Loucy (cell line): ENCODE results near the gene SIPA1L3.
"Not testable (repeated sequence)": the region's sequence is repeated elsewhere in the genome, so short reads cannot be mapped to it uniquely, and the experiment has no call there.

Experiments
- H2AFZ ChIP-seq: fragments of 200-600 bp; sonication (generic); 2 replicates; pipeline ENCODE4 v1.6.0; 2016; ENCODE audit warnings: antibody characterized with exemption, mild to moderate bottlenecking, low read length, moderate library complexity
- H3F3A ChIP-seq: fragments of 200-600 bp; 2 replicates; pipeline ENCODE4 v1.6.0; 2016; ENCODE audit warnings: antibody characterized with exemption, low read depth, mild to moderate bottlenecking
- H3K27me3 ChIP-seq: fragments of 200-600 bp; sonication (generic); 2 replicates; pipeline ENCODE4 v1.6.1; 2014; ENCODE audit warnings: low read length, mild to moderate bottlenecking; ENCODE audit not compliant: insufficient read depth, poor library complexity, severe bottlenecking
- H3K36me3 ChIP-seq: fragments of 200-600 bp; sonication (generic); 2 replicates; pipeline ENCODE4 v1.6.1; 2016; ENCODE audit warnings: low read length; ENCODE audit not compliant: insufficient read depth
- H3K4me1 ChIP-seq: fragments of 200-600 bp; sonication (generic); 2 replicates; pipeline ENCODE4 v1.5.1; 2014; ENCODE audit warnings: low read length, mild to moderate bottlenecking; ENCODE audit not compliant: insufficient read depth, poor library complexity, severe bottlenecking
- H3K4me2 ChIP-seq: fragments of 200-600 bp; sonication (generic); 2 replicates; pipeline ENCODE4 v1.6.0; 2014; ENCODE audit warnings: antibody characterized with exemption, low read length, low read depth, mild to moderate bottlenecking; ENCODE audit not compliant: poor library complexity, severe bottlenecking
- H3K4me3 ChIP-seq: fragments of 200-600 bp; sonication (generic); 2 replicates; pipeline ENCODE4 v1.5.1; 2014; ENCODE audit warnings: low read length, mild to moderate bottlenecking, mixed read lengths; ENCODE audit not compliant: poor library complexity, severe bottlenecking
- H3K79me2 ChIP-seq: fragments of 200-600 bp; sonication (generic); 2 replicates; pipeline ENCODE4 v1.6.1; 2014; ENCODE audit warnings: low read length; ENCODE audit not compliant: insufficient read depth
- H3K9ac ChIP-seq: fragments of 200-600 bp; sonication (generic); 2 replicates; pipeline ENCODE4 v1.6.0; 2014; ENCODE audit warnings: mild to moderate bottlenecking, low read depth, low read length, moderate library complexity; ENCODE audit not compliant: poor library complexity, severe bottlenecking
- H3K9me2 ChIP-seq: fragments of 200-600 bp; sonication (generic); replicated peaks from 2 replicates; pipeline ENCODE4 v1.6.1; 2016; ENCODE audit warnings: low read depth, low read length, mixed read lengths
- H3K9me3 ChIP-seq: fragments of 200-600 bp; sonication (generic); 2 replicates; pipeline ENCODE4 v1.6.1; 2014; ENCODE audit warnings: mild to moderate bottlenecking, antibody characterized with exemption, low read length, low read depth; ENCODE audit not compliant: insufficient read depth
- H4K20me1 ChIP-seq: fragments of 200-600 bp; sonication (generic); 2 replicates; pipeline ENCODE4 v1.6.0; 2014; ENCODE audit warnings: antibody characterized with exemption, low read length, mild to moderate bottlenecking; ENCODE audit not compliant: insufficient read depth, poor library complexity, severe bottlenecking
- EZH2phosphoT487 ChIP-seq: fragments of 200-600 bp; IDR thresholded peaks from 2 replicates; pipeline ENCODE4 v1.6.1; 2018; ENCODE audit warnings: antibody characterized with exemption, mild to moderate bottlenecking, moderate library complexity, borderline replicate concordance
- TF ChIP-seq, protein P1 (sequence below): fragments of 200-600 bp; sonication (generic); conservative IDR thresholded peaks from 2 replicates; pipeline ENCODE4 v1.5.1; 2014; ENCODE audit warnings: mild to moderate bottlenecking, antibody characterized with exemption, low read length

The SIPA1L3 gene

DNA sequence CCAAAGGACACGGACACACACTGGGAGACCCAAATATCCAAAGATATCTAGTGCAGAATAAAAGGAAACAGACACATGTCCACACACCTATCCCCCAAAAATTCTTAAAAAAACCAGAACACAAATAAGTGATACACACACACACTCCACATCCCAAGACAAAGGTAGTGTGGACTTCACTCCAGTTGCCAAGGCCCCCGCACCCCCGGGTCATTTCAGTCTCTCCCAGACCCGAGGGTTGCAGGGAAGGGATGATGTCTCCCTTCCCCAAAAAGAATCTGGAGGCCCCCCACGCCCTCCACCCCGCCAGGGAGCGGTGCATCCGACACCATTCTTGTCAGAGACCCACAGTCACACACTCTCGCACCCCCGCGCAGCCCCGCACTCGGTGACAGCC lies 316.6 kb downstream of the SIPA1L3 start:
- H3K4me2 ChIP-seq, result peak overlapping the region; percentile 76
- H3K79me2 ChIP-seq, result no peaks in the 10 kb centered on the region
- no peak for TF ChIP-seq EZH2phosphoT487
- TF ChIP-seq, protein P1, sequence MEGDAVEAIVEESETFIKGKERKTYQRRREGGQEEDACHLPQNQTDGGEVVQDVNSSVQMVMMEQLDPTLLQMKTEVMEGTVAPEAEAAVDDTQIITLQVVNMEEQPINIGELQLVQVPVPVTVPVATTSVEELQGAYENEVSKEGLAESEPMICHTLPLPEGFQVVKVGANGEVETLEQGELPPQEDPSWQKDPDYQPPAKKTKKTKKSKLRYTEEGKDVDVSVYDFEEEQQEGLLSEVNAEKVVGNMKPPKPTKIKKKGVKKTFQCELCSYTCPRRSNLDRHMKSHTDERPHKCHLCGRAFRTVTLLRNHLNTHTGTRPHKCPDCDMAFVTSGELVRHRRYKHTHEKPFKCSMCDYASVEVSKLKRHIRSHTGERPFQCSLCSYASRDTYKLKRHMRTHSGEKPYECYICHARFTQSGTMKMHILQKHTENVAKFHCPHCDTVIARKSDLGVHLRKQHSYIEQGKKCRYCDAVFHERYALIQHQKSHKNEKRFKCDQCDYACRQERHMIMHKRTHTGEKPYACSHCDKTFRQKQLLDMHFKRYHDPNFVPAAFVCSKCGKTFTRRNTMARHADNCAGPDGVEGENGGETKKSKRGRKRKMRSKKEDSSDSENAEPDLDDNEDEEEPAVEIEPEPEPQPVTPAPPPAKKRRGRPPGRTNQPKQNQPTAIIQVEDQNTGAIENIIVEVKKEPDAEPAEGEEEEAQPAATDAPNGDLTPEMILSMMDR, result no peak
- no peaks in the 10 kb centered on the region for H3K36me3 ChIP-seq
- no peaks in the 10 kb centered on the region for H4K20me1 ChIP-seq
- H2AFZ ChIP-seq, result peak overlapping the region; percentile 87
- no peaks in the 10 kb centered on the region for H3K9me3 ChIP-seq
- peak overlapping the region; percentile 72 for H3K9ac ChIP-seq
- H3K4me3 ChIP-seq, result peak overlapping the region; percentile 84
- no peaks in the 10 kb centered on the region for H3F3A ChIP-seq
- peaks cover 11% of the 10 kb centered on the region for H3K4me1 ChIP-seq
- no peaks in the 10 kb centered on the region for H3K27me3 ChIP-seq
- no peaks in the 10 kb centered on the region for H3K9me2 ChIP-seq

DNA sequence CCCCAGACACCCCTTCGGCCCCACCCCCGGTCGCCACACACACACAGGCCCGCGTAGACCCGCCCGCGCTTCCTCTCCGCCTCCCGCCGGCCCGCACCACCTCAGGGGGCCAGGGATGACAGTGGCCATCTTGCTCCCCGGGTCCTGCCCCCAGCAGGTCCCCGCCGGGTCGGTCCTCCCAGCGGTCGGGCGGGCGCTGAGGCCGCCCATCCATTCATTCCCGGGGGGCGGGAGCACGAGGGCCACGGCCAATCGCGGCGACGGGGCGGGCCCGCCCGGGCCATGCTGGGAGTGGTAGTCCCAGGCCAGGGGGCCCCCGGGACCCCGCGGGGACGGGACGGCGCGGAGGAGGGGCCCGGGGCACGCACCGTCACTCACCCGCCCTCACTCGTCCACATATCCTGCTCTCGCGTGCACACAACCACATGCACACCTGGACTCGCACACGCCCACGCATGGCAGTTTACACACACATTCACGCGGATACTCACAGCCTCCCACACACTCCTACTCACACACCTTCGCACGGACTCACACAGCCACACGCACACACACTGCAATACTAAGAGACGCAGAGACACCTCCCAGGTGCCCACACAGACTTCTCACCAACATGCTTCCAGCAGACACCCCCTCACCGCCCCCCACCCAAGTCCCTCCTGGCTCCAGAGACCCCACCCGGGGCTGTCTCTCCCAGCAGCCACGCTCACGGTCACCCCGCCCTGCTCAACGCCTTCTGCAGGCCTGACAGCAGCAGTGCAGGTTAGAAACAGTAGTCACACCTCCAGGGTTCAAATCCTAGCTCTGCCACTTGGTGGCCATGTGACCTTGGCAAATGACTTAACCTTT lies 317.2 kb downstream of the SIPA1L3 start, which contains the start of gene DPF1:
DPF1 (minus strand) TSS at position 209 of the 849 bp plus-strand sequence; CDS start at position 129, 80 bp downstream.
- H3K36me3 ChIP-seq, result no peaks in the 10 kb centered on the region
- peak within 1 kb of the TSS; percentile 87 for H2AFZ ChIP-seq
- H3K9ac ChIP-seq, result peak within 1 kb of the TSS; percentile 72
- peaks cover 11% of the 10 kb centered on the region for H3K4me1 ChIP-seq
- H3K9me3 ChIP-seq, result no peaks in the 10 kb centered on the region
- H3K27me3 ChIP-seq, result no peaks in the 10 kb centered on the region
- H4K20me1 ChIP-seq, result no peaks in the 10 kb centered on the region
- peak within 1 kb of the TSS; percentile 76 for H3K4me2 ChIP-seq
- TF ChIP-seq EZH2phosphoT487, result no peak
- TF ChIP-seq, protein P1, result peak; percentile 66
- no peaks in the 10 kb centered on the region for H3K9me2 ChIP-seq
- no peaks in the 10 kb centered on the region for H3K79me2 ChIP-seq
- H3F3A ChIP-seq, result no peaks in the 10 kb centered on the region
- peak within 1 kb of the TSS; percentile 84 for H3K4me3 ChIP-seq

DNA sequence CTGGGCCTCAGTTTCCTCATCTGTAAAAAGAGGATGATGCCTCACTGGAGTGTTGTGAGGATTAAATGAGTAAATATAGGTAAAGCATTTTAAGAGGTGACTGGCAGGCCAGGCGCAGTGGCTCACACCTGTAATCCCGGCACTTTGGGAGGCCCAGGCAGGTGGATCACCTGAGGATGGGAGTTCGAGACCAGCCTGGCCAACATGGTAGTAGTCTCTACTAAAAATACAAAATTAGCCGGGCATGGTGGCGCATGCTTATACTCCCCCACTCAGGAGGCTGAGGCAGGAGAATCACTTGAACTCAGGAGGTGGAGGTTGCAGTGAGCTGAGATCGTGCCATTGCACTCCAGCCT lies 317.8 kb downstream of the SIPA1L3 start:
- peak overlapping the region; percentile 84 for H3K4me3 ChIP-seq
- not testable (repeated sequence) for H4K20me1 ChIP-seq, H2AFZ ChIP-seq, H3K27me3 ChIP-seq, H3F3A ChIP-seq, H3K9me2 ChIP-seq, H3K79me2 ChIP-seq, H3K9me3 ChIP-seq, H3K36me3 ChIP-seq
- H3K4me1 ChIP-seq, result peaks cover 11% of the 10 kb centered on the region
- peak overlapping the region; percentile 76 for H3K4me2 ChIP-seq
- peak overlapping the region; percentile 72 for H3K9ac ChIP-seq
